GM18951 (cell line): ENCODE data around the gene DEFB126.
"Not testable (repeated sequence)": the region's sequence is repeated elsewhere in the genome, so short reads cannot be mapped to it uniquely, and the experiment has no call there.

Experiments
- POLR2A ChIP-seq: IDR thresholded peaks from 4 replicates; pipeline ENCODE4 v1.6.1; 2011; ENCODE audit warnings: mild to moderate bottlenecking; ENCODE audit not compliant: insufficient read length, insufficient read depth; ENCODE audit errors: extremely low read depth
- in situ Hi-C: fragments of 300-500 bp; cut with MboI; formaldehyde crosslinking; loops from one replicate; pipeline ENCODE4 v1.12.0; 2022; ENCODE audit warnings: low sequenced_read_pairs, mixed read lengths, inconsistent platforms; ENCODE audit not compliant: unreplicated experiment

DEFB126 gene

GRCh38 chr20:142290-142689 is at the start of gene DEFB126:
DEFB126 (plus strand) TSS chr20:142590; CDS start chr20:142629, 39 bp downstream.
- TF ChIP-seq POLR2A: no peak
- in situ Hi-C loops: no loop called here

- TF ChIP-seq POLR2A: no peak
- in situ Hi-C loops: no loop called here
Observed at GRCh38 chr20:93641-94040, 48.7 kb upstream of the DEFB126 start.

- no peak for TF ChIP-seq POLR2A
Observed at GRCh38 chr20:95215-95614, 47.2 kb upstream of the DEFB126 start.

GRCh38 chr20:97691-98090 is 44.7 kb upstream of the DEFB126 start:
- in situ Hi-C loops: not testable (repeated sequence)

More at GRCh38 chr20:95215-95614, 47.2 kb upstream of the DEFB126 start:
- in situ Hi-C loops: no loop called here

GRCh38 chr20:101975-102374 is 40.4 kb upstream of the DEFB126 start:
- no peak for TF ChIP-seq POLR2A
- in situ Hi-C loops: no loop called here

GRCh38 chr20:103456-103855 is 38.9 kb upstream of the DEFB126 start:
- no peak for TF ChIP-seq POLR2A
- in situ Hi-C loops: no loop called here

GRCh38 chr20:112396-112795 is 30.0 kb upstream of the DEFB126 start:
- no peak for TF ChIP-seq POLR2A

GRCh38 chr20:117518-117917 is 24.9 kb upstream of the DEFB126 start:
- in situ Hi-C loops: no loop called here
- no peak for TF ChIP-seq POLR2A

More at GRCh38 chr20:112396-112795, 30.0 kb upstream of the DEFB126 start:
- in situ Hi-C loops: no loop called here

- in situ Hi-C loops: not testable (repeated sequence)
Observed at GRCh38 chr20:129786-130323, 12.5 kb upstream of the DEFB126 start.

- in situ Hi-C loops: no loop called here
- TF ChIP-seq POLR2A: no peak
Observed at GRCh38 chr20:137668-138490, 4.5 kb upstream of the DEFB126 start.

- in situ Hi-C loops: no loop called here
- TF ChIP-seq POLR2A: no peak
Observed at GRCh38 chr20:145877-146276, 3.5 kb downstream of the DEFB126 start.

- in situ Hi-C loops: no loop called here
- TF ChIP-seq POLR2A: no peak
Observed at GRCh38 chr20:152131-152530, 9.7 kb downstream of the DEFB126 start.

- in situ Hi-C loops: no loop called here
Observed at GRCh38 chr20:157154-157553, 14.8 kb downstream of the DEFB126 start, which contains the start of gene DEFB127. DEFB127 (plus strand) TSS chr20:157454; CDS start chr20:157545, 91 bp downstream.

GRCh38 chr20:164618-165017 is 22.2 kb downstream of the DEFB126 start:
- TF ChIP-seq POLR2A: no peak
- in situ Hi-C loops: no loop called here

More at GRCh38 chr20:157154-157553, 14.8 kb downstream of the DEFB126 start, which contains the start of gene DEFB127:
- no peak for TF ChIP-seq POLR2A
